Hematopoietic multipotent progenitor cell (in vitro differentiated cells): ENCODE results near the gene TNFRSF13B. TPM values are rescaled to one million over a fixed set of nuclear protein-coding genes. Genes with fewer than 3 reads are reported as not detected.
"Not testable (repeated sequence)": the region's sequence is repeated elsewhere in the genome, so short reads cannot be mapped to it uniquely, and the experiment has no call there.

Experiments used
- DNase-seq, 3 donors: peaks; one replicate each; pipeline ENCODE4 v3.0.0-alpha.2; 2011 to 2015; ENCODE audit warnings: low read depth in 2 of 3, low spot score in 2 of 3
- total RNA-seq: library from RNA; depleted of rRNA; stranded (reverse); fragments of >200 nt; gene quantifications from one replicate; pipeline ENCODE4 v1.2.3, GENCODE V29; 2012

TNFRSF13B gene
- 0.27 TPM for total RNA-seq

GRCh38 chr17:16971458-16972338 lies at the start of gene TNFRSF13B:
Gene TNFRSF13B, minus strand, starts transcription at chr17:16972118. Its CDS starts 43 bp downstream, at chr17:16972075.
- no peak for DNase-seq

- DNase-seq: no peak
Measured at GRCh38 chr17:17021194-17021863, 49.4 kb upstream of the TNFRSF13B start.

- no peak for DNase-seq
Measured at GRCh38 chr17:17020821-17021193, 48.9 kb upstream of the TNFRSF13B start.

GRCh38 chr17:17019891-17020456 lies 48.1 kb upstream of the TNFRSF13B start:
- DNase-seq: no peak

- no peak for DNase-seq
Measured at GRCh38 chr17:17019430-17019762, 47.5 kb upstream of the TNFRSF13B start.

GRCh38 chr17:17018612-17019429 lies 46.9 kb upstream of the TNFRSF13B start:
- DNase-seq: no peak

- DNase-seq: no peak
Measured at GRCh38 chr17:17018021-17018441, 46.1 kb upstream of the TNFRSF13B start.

- DNase-seq: no peak
Measured at GRCh38 chr17:17017343-17018014, 45.6 kb upstream of the TNFRSF13B start.

GRCh38 chr17:17016199-17017197 lies 44.6 kb upstream of the TNFRSF13B start:
- peak in 1 of 3 donors; percentile 53 for DNase-seq

- no peak for DNase-seq
Measured at GRCh38 chr17:17015230-17015629, 43.3 kb upstream of the TNFRSF13B start.

GRCh38 chr17:17014748-17015124 lies 42.8 kb upstream of the TNFRSF13B start:
- DNase-seq: not testable (repeated sequence)

- not testable (repeated sequence) for DNase-seq
Measured at GRCh38 chr17:17013828-17014747, 42.2 kb upstream of the TNFRSF13B start.

GRCh38 chr17:17011043-17011907 lies 39.4 kb upstream of the TNFRSF13B start:
- DNase-seq: not testable (repeated sequence)

GRCh38 chr17:17010545-17011034 lies 38.7 kb upstream of the TNFRSF13B start:
- not testable (repeated sequence) for DNase-seq

- DNase-seq: not testable (repeated sequence)
Measured at GRCh38 chr17:17009972-17010371, 38.1 kb upstream of the TNFRSF13B start.

- not testable (repeated sequence) for DNase-seq
Measured at GRCh38 chr17:17008621-17009397, 36.9 kb upstream of the TNFRSF13B start.
